ENCODE measurements around the gene SKAP2. TPM values are rescaled to one million over a fixed set of nuclear protein-coding genes. Genes with fewer than 3 reads are reported as not detected.
"Not testable (repeated sequence)": the region's sequence is repeated elsewhere in the genome, so short reads cannot be mapped to it uniquely, and the experiment has no call there.

The SKAP2 gene
- total RNA-seq, 4 donors from 2014 or later: 54.3 to 83.1 (median 76.1) TPM

GRCh38 chr7:26841003-26841739 lies 23.2 kb downstream of the SKAP2 start:
- peaks cover 0 to 18% of the 10 kb centered on the region in 2 donors for H3K36me3 ChIP-seq
- TF ChIP-seq POLR2AphosphoS5 (IDR thresholded peaks at IDR 0.05) (no peak), EP300 (IDR thresholded peaks at IDR 0.05) (no peak), POLR2A (IDR thresholded peaks at IDR 0.05) (no peak), CTCF (IDR thresholded peaks at IDR 0.05) (no peak)
- H3K9me3 ChIP-seq: peaks cover 0 to 2% (median 0%) of the 10 kb centered on the region in 3 donors
- H3K27ac ChIP-seq: no peak overlapping the region
- no peaks in the 10 kb centered on the region for H3K27me3 ChIP-seq
- no peak overlapping the region for H3K4me3 ChIP-seq
- H3K4me1 ChIP-seq: no peaks in the 10 kb centered on the region
- ATAC-seq: no peak
- 78 to 87% methylated on average over 3 to 4 of the region's 4 CpGs for WGBS, 2 donors (ENCODE audit: low coverage in 1 of 2)

- H3K9me3 ChIP-seq, H3K27me3 ChIP-seq, H3K27ac ChIP-seq, H3K4me3 ChIP-seq, ATAC-seq, H3K4me1 ChIP-seq: not testable (repeated sequence)
- peaks cover 0 to 16% of the 10 kb centered on the region in 2 donors for H3K36me3 ChIP-seq
- WGBS, 2 donors (ENCODE audit: low coverage in 1 of 2): 86 to 100% methylated on average over 1 to 3 of the region's 3 CpGs
Observed at GRCh38 chr7:26836793-26837192, 27.6 kb downstream of the SKAP2 start.

- H3K4me3 ChIP-seq: no peak overlapping the region
- peaks cover 0 to 19% (median 2%) of the 10 kb centered on the region in 3 donors for H3K4me1 ChIP-seq
Observed at GRCh38 chr7:26815426-26815825, 49.0 kb downstream of the SKAP2 start.

GRCh38 chr7:26813432-26813831 lies 51.0 kb downstream of the SKAP2 start:
- ATAC-seq: no peak
- no peak overlapping the region for H3K4me3 ChIP-seq
- peaks cover 0 to 19% (median 2%) of the 10 kb centered on the region in 3 donors for H3K4me1 ChIP-seq
- no peak overlapping the region for H3K27ac ChIP-seq
- no peaks in the 10 kb centered on the region for H3K27me3 ChIP-seq
- H3K9me3 ChIP-seq: no peaks in the 10 kb centered on the region
- no peaks in the 10 kb centered on the region for H3K36me3 ChIP-seq
- 44 to 71% methylated on average over 1 to 2 of the region's 2 CpGs for WGBS, 2 donors (ENCODE audit: low coverage in 1 of 2)
- TF ChIP-seq POLR2AphosphoS5 (IDR thresholded peaks at IDR 0.05): no peak
- TF ChIP-seq CTCF (IDR thresholded peaks at IDR 0.05): no peak
- TF ChIP-seq POLR2A (IDR thresholded peaks at IDR 0.05): no peak
- no peak for TF ChIP-seq EP300 (IDR thresholded peaks at IDR 0.05)

More at GRCh38 chr7:26815426-26815825, 49.0 kb downstream of the SKAP2 start:
- Histone ChIP-seq H3K36me3 (no peaks in the 10 kb centered on the region), H3K9me3 (no peaks in the 10 kb centered on the region), H3K27me3 (no peaks in the 10 kb centered on the region), H3K27ac (no peak overlapping the region)
- 78 to 80% methylated on average over 3 of the region's 3 CpGs for WGBS, 2 donors (ENCODE audit: low coverage in 1 of 2)
- TF ChIP-seq POLR2AphosphoS5 (IDR thresholded peaks at IDR 0.05) (no peak), POLR2A (IDR thresholded peaks at IDR 0.05) (no peak), EP300 (IDR thresholded peaks at IDR 0.05) (no peak), CTCF (IDR thresholded peaks at IDR 0.05) (no peak)
- no peak for ATAC-seq

GRCh38 chr7:26794541-26794940 lies 69.8 kb downstream of the SKAP2 start:
- Histone ChIP-seq H3K4me3 (no peak overlapping the region), H3K36me3 (no peaks in the 10 kb centered on the region), H3K9me3 (no peaks in the 10 kb centered on the region), H3K27me3 (no peaks in the 10 kb centered on the region), H3K4me1 (no peaks in the 10 kb centered on the region), H3K27ac (no peak overlapping the region)
- 100% methylated on average over 2 of the region's 2 CpGs; no CpG with 5 or more reads in 1 of the 2 donors for WGBS, 2 donors (ENCODE audit: low coverage in 1 of 2)
- TF ChIP-seq POLR2A (IDR thresholded peaks at IDR 0.05) (no peak), CTCF (IDR thresholded peaks at IDR 0.05) (no peak), EP300 (IDR thresholded peaks at IDR 0.05) (no peak), POLR2AphosphoS5 (IDR thresholded peaks at IDR 0.05) (no peak)
- ATAC-seq: no peak
